ENCODE data around the gene ZNF526. TPM values are rescaled to one million over a fixed set of nuclear protein-coding genes. Genes with fewer than 3 reads are reported as not detected.

The ZNF526 gene
- total and polyA plus RNA-seq, 2 donors (not counting 1 experiment from before 2014, with no cell fraction given), result 4.9 to 21.3 TPM

DNA sequence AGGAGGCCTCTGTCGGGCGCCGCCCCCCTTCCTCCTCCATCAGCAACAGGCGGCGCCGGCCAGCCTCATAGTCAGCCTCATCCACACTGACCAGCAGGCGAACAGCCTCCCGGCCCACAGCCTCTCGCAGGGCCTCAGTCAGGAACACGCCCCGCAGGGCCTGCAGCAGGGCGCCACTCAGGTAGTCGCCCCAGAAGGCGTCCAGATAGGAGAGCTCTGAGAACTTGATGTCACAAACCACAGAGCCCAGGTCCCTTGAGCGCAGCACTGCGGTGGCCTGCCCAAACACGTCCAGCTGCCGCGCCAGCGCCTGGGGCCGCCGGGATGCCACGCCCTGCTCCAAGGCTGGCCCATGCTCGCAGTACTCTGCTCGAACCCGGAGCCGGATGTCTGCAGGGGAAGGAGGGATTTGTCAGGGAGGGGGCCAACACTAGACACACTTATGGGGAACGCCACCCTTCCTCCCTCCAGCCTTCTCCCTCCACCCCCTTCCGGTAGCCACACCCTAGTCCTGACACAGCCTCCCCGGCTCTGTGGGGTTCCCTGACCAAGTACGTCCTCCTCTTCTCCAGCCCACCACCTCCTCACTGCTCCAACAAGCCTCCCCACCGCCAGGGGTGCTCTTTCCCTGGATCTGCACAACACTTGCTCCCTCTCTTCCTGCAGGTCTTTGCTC, 20.5 kb upstream of the ZNF526 start:
- H3K4me3 ChIP-seq (ENCODE audit: control extremely low read depth in 1 of 5, extremely low read depth in 1 of 5, insufficient read depth in 1 of 5, low read depth in 2 of 5, low read length in 4 of 5), result peak overlapping the region; percentile 27 to 54 (median 44)
- H2AFZ ChIP-seq (ENCODE audit: insufficient read depth, low read depth, low read length, poor library complexity, severe bottlenecking), result peak overlapping the region; percentile 17
- Mint-ChIP-seq H3K9me3 (ENCODE audit: insufficient read depth) (no peaks in the 10 kb centered on the region), H3K27me3 (no peaks in the 10 kb centered on the region), H3K27ac (peak overlapping the region; percentile 92), H3K4me3 (peak overlapping the region; percentile 77), H3K4me1 (peaks cover 82% of the 10 kb centered on the region)
- ATAC-seq (ENCODE audit: low read depth) (peak; percentile 37), DNase-seq (peak; percentile 70)
- H3K36me3 ChIP-seq (replicated peaks in 1 of 2; ENCODE audit: control extremely low read depth in 1 of 2, control insufficient read depth in 1 of 2, extremely low read depth in 1 of 2, insufficient read depth in 2 of 2, low read length in 1 of 2), result peaks cover 0 to 49% of the 10 kb centered on the region in 2 experiments
- peak overlapping the region; percentile 57 for H3K9ac ChIP-seq (ENCODE audit: low read length)
- 1% methylated on average over 28 of the region's 32 CpGs for WGBS (ENCODE audit: insufficient coverage)
- intact Hi-C loops (cut with micrococcal nuclease), result loop anchor here (2.0 to 5.0 kb wide), 3 partner anchors 15 to 83 kb away; partner anchors contain the start of gene POU2F2
- H3K4me2 ChIP-seq (replicated peaks; ENCODE audit: low read depth, low read length, poor library complexity, severe bottlenecking), result peak overlapping the region; percentile 87
- H3K27ac ChIP-seq (ENCODE audit: low read length in 2 of 2), result peak overlapping the region; percentile 91 to 94
- ChIA-PET POLR2A (interaction anchor here (0.6 to 1.5 kb wide), 8 partner anchors 18 to 123 kb away, joined by 3 to 6 read pairs (median 4); partner anchors contain the start of genes DEDD2, PAFAH1B3, POU2F2 and PRR19), CTCF (interaction anchor here (0.5 to 4.2 kb wide), 14 partner anchors 12 to 103 kb away, joined by 3 to 25 read pairs (median 4); partner anchors contain the start of genes DEDD2, GSK3A and POU2F2)
- TF ChIP-seq EZH2 (IDR thresholded peaks at IDR 0.05; ENCODE audit: borderline replicate concordance, insufficient read depth, low read depth, low read length, poor library complexity, severe bottlenecking), result no peak
- TF ChIP-seq, protein P1, sequence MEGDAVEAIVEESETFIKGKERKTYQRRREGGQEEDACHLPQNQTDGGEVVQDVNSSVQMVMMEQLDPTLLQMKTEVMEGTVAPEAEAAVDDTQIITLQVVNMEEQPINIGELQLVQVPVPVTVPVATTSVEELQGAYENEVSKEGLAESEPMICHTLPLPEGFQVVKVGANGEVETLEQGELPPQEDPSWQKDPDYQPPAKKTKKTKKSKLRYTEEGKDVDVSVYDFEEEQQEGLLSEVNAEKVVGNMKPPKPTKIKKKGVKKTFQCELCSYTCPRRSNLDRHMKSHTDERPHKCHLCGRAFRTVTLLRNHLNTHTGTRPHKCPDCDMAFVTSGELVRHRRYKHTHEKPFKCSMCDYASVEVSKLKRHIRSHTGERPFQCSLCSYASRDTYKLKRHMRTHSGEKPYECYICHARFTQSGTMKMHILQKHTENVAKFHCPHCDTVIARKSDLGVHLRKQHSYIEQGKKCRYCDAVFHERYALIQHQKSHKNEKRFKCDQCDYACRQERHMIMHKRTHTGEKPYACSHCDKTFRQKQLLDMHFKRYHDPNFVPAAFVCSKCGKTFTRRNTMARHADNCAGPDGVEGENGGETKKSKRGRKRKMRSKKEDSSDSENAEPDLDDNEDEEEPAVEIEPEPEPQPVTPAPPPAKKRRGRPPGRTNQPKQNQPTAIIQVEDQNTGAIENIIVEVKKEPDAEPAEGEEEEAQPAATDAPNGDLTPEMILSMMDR (IDR thresholded peaks at IDR 0.05), result peak; percentile 32
- peaks cover 40% of the 10 kb centered on the region for H3K79me2 ChIP-seq (ENCODE audit: control insufficient read depth, insufficient read depth, low read length)
- H3K9me3 ChIP-seq (ENCODE audit: control extremely low read depth in 1 of 3, control insufficient read depth in 2 of 3, insufficient read depth in 1 of 3, low read length in 2 of 3), result peaks cover 0 to 7% (median 0%) of the 10 kb centered on the region in 3 donors
- H4K20me1 ChIP-seq (ENCODE audit: control insufficient read depth, insufficient read depth, low read length, poor library complexity, severe bottlenecking), result peaks cover 32% of the 10 kb centered on the region
- H3K27me3 ChIP-seq (replicated peaks in 1 of 4; ENCODE audit: control extremely low read depth in 1 of 4, control insufficient read depth in 3 of 4, insufficient read depth in 4 of 4, low read length in 3 of 4), result no peaks in the 10 kb centered on the region
- H3K4me1 ChIP-seq (ENCODE audit: control insufficient read depth in 2 of 2, insufficient read depth in 2 of 2, low read length in 2 of 2), result peaks cover 70 to 84% of the 10 kb centered on the region in 2 donors

Data from B cell (primary cell).